ENCODE results near the gene WDR72. TPM values are rescaled to one million over a fixed set of nuclear protein-coding genes. Genes with fewer than 3 reads are reported as not detected.

The WDR72 gene
- total and polyA plus RNA-seq, 2 experiments from 2014 or later: 0.99 to 1.9 TPM

- peak; percentile 96 for ATAC-seq
- no peak overlapping the region for H3K27ac ChIP-seq (ENCODE audit: low read depth)
- Mint-ChIP-seq H3K27ac (no peak overlapping the region), H3K4me3 (no peak overlapping the region), H3K27me3 (ENCODE audit: insufficient read depth, low read depth, poor library complexity) (peaks cover 1% of the 10 kb centered on the region), H3K4me1 (peaks cover 22% of the 10 kb centered on the region), H3K9me3 (no peaks in the 10 kb centered on the region), H3K36me3 (ENCODE audit: low read depth) (no peaks in the 10 kb centered on the region)
- no peaks in the 10 kb centered on the region for H3F3A ChIP-seq (replicated peaks; ENCODE audit: low read depth)
- H3K36me3 ChIP-seq (ENCODE audit: insufficient read depth): no peaks in the 10 kb centered on the region
- H3K4me2 ChIP-seq: no peak overlapping the region
- H3K79me2 ChIP-seq (replicated peaks; ENCODE audit: insufficient read depth): no peaks in the 10 kb centered on the region
- no peak overlapping the region for H3K4me3 ChIP-seq
- no peaks in the 10 kb centered on the region for H4K20me1 ChIP-seq (replicated peaks; ENCODE audit: insufficient read depth)
- no peaks in the 10 kb centered on the region for H3K27me3 ChIP-seq (ENCODE audit: insufficient read depth)
- H3K9me2 ChIP-seq (ENCODE audit: insufficient read depth): no peaks in the 10 kb centered on the region
- H2AFZ ChIP-seq: no peak overlapping the region
- peak; percentile 75 for DNase-seq (ENCODE audit: low spot score)
- no peaks in the 10 kb centered on the region; the same call in 1 of the 2 replicates for H3K4me1 ChIP-seq (ENCODE audit: insufficient read depth)
- TF ChIP-seq CTCF (conservative IDR thresholded peaks at IDR 0.05; ENCODE audit: low read depth in 2 of 2) (peak; percentile 65 to 80), NANOG (IDR thresholded peaks at IDR 0.05; ENCODE audit: borderline replicate concordance) (no peak)
These were observed 172.7 kb downstream of the WDR72 start for GRCh38 chr15:53586799-53587198.

DNA sequence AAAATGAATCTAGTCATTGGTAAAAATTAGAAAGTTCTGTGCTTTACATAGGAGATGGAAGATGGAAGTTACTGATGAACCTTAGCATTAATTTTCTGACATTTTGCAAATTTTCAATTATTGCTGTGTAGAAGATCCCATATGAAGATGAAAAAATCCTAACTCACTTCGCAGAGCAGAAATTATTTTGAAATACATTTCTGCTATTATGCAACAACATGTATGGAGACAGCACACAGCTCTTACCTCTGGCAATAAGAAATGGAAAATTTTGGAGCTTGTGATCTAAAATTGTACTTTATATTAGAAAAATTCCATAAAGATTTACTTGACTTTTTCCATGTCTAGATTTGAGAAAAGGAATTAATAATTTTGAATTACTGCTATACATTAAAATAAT is 177.9 kb downstream of the WDR72 start:
- no peaks in the 10 kb centered on the region for H4K20me1 ChIP-seq (replicated peaks; ENCODE audit: insufficient read depth)
- ATAC-seq (no peak), DNase-seq (ENCODE audit: low spot score) (no peak)
- no peaks in the 10 kb centered on the region for H3K27me3 ChIP-seq (ENCODE audit: insufficient read depth)
- no peaks in the 10 kb centered on the region for H3K36me3 ChIP-seq (ENCODE audit: insufficient read depth)
- H3K4me1 Mint-ChIP-seq: no peaks in the 10 kb centered on the region
- H3K4me3 ChIP-seq: no peak overlapping the region
- no peak overlapping the region for H3K4me3 Mint-ChIP-seq
- H3K9me3 Mint-ChIP-seq: no peaks in the 10 kb centered on the region
- no peak overlapping the region for H3K27ac Mint-ChIP-seq
- H3F3A ChIP-seq (replicated peaks; ENCODE audit: low read depth): no peaks in the 10 kb centered on the region
- H3K9me2 ChIP-seq (ENCODE audit: insufficient read depth): no peaks in the 10 kb centered on the region
- H2AFZ ChIP-seq: no peak overlapping the region
- no peaks in the 10 kb centered on the region for H3K79me2 ChIP-seq (replicated peaks; ENCODE audit: insufficient read depth)
- H3K36me3 Mint-ChIP-seq (ENCODE audit: low read depth): no peaks in the 10 kb centered on the region
- no peaks in the 10 kb centered on the region for H3K4me1 ChIP-seq (ENCODE audit: insufficient read depth)
- peaks cover 1% of the 10 kb centered on the region for H3K27me3 Mint-ChIP-seq (ENCODE audit: insufficient read depth, low read depth, poor library complexity)
- no peak overlapping the region for H3K27ac ChIP-seq (ENCODE audit: low read depth)
- H3K4me2 ChIP-seq: no peak overlapping the region
- no peak for TF ChIP-seq EZH2 (IDR thresholded peaks at IDR 0.05; ENCODE audit: low read depth, unreplicated experiment)
- TF ChIP-seq, protein P1, sequence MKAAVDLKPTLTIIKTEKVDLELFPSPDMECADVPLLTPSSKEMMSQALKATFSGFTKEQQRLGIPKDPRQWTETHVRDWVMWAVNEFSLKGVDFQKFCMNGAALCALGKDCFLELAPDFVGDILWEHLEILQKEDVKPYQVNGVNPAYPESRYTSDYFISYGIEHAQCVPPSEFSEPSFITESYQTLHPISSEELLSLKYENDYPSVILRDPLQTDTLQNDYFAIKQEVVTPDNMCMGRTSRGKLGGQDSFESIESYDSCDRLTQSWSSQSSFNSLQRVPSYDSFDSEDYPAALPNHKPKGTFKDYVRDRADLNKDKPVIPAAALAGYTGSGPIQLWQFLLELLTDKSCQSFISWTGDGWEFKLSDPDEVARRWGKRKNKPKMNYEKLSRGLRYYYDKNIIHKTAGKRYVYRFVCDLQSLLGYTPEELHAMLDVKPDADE (IDR thresholded peaks at IDR 0.05): no peak
- no peak for TF ChIP-seq POLR2AphosphoS5 (IDR thresholded peaks at IDR 0.05; ENCODE audit: low read depth)
- TF ChIP-seq, protein P2, sequence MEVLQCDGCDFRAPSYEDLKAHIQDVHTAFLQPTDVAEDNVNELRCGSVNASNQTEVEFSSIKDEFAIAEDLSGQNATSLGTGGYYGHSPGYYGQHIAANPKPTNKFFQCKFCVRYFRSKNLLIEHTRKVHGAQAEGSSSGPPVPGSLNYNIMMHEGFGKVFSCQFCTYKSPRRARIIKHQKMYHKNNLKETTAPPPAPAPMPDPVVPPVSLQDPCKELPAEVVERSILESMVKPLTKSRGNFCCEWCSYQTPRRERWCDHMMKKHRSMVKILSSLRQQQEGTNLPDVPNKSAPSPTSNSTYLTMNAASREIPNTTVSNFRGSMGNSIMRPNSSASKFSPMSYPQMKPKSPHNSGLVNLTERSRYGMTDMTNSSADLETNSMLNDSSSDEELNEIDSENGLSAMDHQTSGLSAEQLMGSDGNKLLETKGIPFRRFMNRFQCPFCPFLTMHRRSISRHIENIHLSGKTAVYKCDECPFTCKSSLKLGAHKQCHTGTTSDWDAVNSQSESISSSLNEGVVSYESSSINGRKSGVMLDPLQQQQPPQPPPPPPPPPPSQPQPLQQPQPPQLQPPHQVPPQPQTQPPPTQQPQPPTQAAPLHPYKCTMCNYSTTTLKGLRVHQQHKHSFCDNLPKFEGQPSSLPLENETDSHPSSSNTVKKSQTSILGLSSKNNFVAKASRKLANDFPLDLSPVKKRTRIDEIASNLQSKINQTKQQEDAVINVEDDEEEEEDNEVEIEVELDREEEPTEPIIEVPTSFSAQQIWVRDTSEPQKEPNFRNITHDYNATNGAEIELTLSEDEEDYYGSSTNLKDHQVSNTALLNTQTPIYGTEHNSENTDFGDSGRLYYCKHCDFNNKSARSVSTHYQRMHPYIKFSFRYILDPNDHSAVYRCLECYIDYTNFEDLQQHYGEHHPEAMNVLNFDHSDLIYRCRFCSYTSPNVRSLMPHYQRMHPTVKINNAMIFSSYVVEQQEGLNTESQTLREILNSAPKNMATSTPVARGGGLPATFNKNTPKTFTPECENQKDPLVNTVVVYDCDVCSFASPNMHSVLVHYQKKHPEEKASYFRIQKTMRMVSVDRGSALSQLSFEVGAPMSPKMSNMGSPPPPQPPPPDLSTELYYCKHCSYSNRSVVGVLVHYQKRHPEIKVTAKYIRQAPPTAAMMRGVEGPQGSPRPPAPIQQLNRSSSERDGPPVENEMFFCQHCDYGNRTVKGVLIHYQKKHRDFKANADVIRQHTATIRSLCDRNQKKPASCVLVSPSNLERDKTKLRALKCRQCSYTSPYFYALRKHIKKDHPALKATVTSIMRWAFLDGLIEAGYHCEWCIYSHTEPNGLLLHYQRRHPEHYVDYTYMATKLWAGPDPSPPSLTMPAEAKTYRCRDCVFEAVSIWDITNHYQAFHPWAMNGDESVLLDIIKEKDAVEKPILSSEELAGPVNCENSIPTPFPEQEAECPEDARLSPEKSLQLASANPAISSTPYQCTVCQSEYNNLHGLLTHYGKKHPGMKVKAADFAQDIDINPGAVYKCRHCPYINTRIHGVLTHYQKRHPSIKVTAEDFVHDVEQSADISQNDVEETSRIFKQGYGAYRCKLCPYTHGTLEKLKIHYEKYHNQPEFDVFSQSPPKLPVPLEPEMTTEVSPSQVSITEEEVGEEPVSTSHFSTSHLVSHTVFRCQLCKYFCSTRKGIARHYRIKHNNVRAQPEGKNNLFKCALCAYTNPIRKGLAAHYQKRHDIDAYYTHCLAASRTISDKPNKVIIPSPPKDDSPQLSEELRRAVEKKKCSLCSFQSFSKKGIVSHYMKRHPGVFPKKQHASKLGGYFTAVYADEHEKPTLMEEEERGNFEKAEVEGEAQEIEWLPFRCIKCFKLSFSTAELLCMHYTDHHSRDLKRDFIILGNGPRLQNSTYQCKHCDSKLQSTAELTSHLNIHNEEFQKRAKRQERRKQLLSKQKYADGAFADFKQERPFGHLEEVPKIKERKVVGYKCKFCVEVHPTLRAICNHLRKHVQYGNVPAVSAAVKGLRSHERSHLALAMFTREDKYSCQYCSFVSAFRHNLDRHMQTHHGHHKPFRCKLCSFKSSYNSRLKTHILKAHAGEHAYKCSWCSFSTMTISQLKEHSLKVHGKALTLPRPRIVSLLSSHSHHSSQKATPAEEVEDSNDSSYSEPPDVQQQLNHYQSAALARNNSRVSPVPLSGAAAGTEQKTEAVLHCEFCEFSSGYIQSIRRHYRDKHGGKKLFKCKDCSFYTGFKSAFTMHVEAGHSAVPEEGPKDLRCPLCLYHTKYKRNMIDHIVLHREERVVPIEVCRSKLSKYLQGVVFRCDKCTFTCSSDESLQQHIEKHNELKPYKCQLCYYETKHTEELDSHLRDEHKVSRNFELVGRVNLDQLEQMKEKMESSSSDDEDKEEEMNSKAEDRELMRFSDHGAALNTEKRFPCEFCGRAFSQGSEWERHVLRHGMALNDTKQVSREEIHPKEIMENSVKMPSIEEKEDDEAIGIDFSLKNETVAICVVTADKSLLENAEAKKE (CRISPR knock-in tag; IDR thresholded peaks at IDR 0.05): no peak
- no peak for TF ChIP-seq CREB1 (CRISPR knock-in tag; IDR thresholded peaks at IDR 0.05; ENCODE audit: low read depth)
- TF ChIP-seq CTCF (conservative IDR thresholded peaks at IDR 0.05; ENCODE audit: low read depth in 2 of 2): no peak
- no peak for TF ChIP-seq NANOG (IDR thresholded peaks at IDR 0.05; ENCODE audit: borderline replicate concordance)
- no peak for TF ChIP-seq ZNF331 (CRISPR knock-in tag; IDR thresholded peaks at IDR 0.05; ENCODE audit: low read depth)
- TF ChIP-seq EZH2phosphoT487 (IDR thresholded peaks at IDR 0.05; ENCODE audit: unreplicated experiment): no peak
- TF ChIP-seq JUNB (IDR thresholded peaks at IDR 0.05; ENCODE audit: unreplicated experiment): no peak
- no peak for TF ChIP-seq ZNF114 (CRISPR knock-in tag; IDR thresholded peaks at IDR 0.05)

Measured in GM23338 (cell line).